Activated CD4-positive, alpha-beta T cell treated with anti-CD3 and anti-CD28 coated beads, Interleukin-2, amount 10 ng/mL, durations not matched to agents 7 days and 5 days (primary cell): ENCODE results near the gene PSMD5. TPM values are rescaled to one million over a fixed set of nuclear protein-coding genes. Genes with fewer than 3 reads are reported as not detected.

Experiments
- CTCF ChIA-PET: fragments of 350-600 bp; sonication (Branson Sonifier 250); formaldehyde crosslinking; loops from one replicate; lab custom pipeline; 2021; ENCODE audit warnings: antibody characterized with exemption; lab: Charles Lee
- POLR2A ChIA-PET: fragments of 350-600 bp; sonication (Branson Sonifier 250); formaldehyde crosslinking; loops from one replicate; lab custom pipeline; 2021; ENCODE audit warnings: antibody characterized with exemption; lab: Charles Lee
- DNase-seq: peaks from one replicate; pipeline ENCODE4 v3.0.0-alpha.2; 2020
- H3K27ac Mint-ChIP-seq: one replicate; pipeline ENCODE4 v1.8.0; 2021; ENCODE audit warnings: mild to moderate bottlenecking, moderate library complexity, mixed read lengths
- H3K27me3 Mint-ChIP-seq: one replicate; pipeline ENCODE4 v1.8.0; 2021; ENCODE audit warnings: mixed read lengths
- H3K36me3 Mint-ChIP-seq: one replicate; pipeline ENCODE4 v1.8.0; 2021; ENCODE audit warnings: low read depth, mixed read lengths
- H3K4me1 Mint-ChIP-seq: one replicate; pipeline ENCODE4 v1.8.0; 2021; ENCODE audit warnings: mixed read lengths
- H3K4me3 Mint-ChIP-seq: one replicate; pipeline ENCODE4 v1.8.0; 2021; ENCODE audit warnings: mild to moderate bottlenecking, moderate library complexity, mixed read lengths
- H3K9me3 Mint-ChIP-seq: one replicate; pipeline ENCODE4 v1.8.0; 2021; ENCODE audit warnings: mixed read lengths
- total RNA-seq, 2 experiments: library from RNA; stranded (reverse); gene quantifications; one replicate each; pipeline ENCODE4 v1.2.3, GENCODE V29; 2021

PSMD5 gene
- 10 to 100 TPM; 35.3 to 50.9 TPM for total RNA-seq

DNA sequence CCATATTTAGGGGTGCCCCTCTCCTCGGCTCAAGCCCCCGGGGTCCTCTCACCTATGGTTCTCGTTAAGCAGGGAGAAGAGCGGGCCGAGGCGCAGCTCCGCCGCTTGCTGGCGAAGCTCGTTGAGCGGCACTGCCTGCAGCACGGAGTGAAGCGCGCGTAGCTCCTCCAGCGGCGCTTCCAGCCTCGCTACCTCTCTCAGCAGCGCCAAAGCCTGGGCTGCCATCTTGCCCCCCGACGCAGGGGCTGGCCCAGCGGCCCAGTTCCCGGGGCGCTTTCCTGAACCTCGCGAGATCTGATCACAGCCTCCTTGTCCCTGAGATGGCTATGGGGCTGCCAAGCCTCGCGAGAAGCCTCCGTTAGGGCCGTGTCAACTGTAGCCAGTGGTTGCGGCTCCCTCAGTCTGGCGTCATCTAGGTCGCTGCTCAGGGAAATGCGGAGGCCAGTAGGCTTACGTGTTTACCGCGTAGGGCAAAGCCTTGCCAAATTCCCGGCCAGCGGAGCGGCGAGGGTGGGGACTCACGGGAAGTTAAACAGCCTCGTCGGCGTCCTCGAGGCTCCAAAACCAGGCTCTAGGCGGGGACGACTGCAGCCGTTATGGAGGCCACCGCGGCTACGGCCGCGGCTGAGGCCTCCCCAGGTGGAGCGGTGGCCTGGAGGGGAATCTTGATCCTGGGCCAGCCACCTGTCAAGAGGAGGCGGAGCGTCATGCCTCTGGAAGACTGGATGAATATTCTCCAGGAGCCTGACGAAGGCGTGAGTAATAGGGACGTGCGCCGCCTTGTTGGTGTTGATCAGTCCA, at the start of gene PSMD5:
TSS of gene PSMD5 (minus strand) at position 238 of the 801 bp plus-strand sequence. CDS start at position 225, 13 bp downstream.
- Mint-ChIP-seq H3K4me3 (peak within 1 kb of the TSS; percentile 95), H3K36me3 (peaks cover 65% of the 10 kb centered on the region), H3K27ac (peak within 1 kb of the TSS; percentile 98), H3K9me3 (no peaks in the 10 kb centered on the region), H3K4me1 (peaks cover 77% of the 10 kb centered on the region), H3K27me3 (no peaks in the 10 kb centered on the region)
- ChIA-PET CTCF (interaction anchor here (0.8 kb wide), 1 partner anchor 13 kb away, joined by 3 read pairs; no protein-coding TSS in a partner anchor), POLR2A (no interaction called here)
- peak; percentile 99 for DNase-seq

DNA sequence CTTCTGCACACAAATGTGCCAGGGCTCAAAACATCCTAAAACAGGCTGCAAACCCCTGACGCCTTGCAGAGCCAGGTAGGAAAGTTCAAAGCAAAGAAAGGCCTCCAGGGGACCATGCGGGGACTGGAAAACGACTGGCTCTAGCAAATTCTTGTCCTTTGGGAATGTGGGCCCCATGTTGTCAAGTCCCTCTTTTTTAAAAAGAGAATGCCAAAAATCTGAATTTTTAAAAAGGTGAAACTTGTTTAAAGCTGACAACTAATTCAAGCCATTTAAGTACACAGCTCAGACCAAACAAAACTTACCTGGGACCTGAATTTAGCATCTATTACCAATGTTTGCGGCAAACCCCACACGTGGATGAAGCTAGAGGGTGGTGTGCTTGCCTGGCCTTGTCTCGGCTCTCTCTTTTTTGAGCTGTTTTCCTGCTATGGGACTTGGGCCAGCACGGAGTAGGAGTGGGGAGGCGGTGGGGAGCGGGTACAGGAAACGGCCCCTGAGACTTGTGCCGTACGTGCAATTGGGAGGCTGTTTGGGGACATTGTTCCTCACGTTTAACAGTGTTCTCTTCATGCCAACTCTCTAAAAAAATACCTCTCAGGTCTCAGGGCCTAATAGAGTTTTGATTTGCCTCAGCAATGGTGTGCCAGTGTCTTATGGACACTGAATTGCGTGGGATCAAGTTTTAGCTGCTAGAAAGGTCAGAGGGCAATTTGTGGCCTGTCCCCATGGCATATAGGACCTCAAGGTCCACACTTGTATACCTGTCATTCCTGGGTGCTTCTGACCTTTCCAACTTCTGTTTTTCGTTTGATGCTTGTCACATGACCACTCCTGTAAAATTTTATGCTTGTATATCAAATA, 49.4 kb upstream of the PSMD5 start:
- Mint-ChIP-seq H3K27ac (peak overlapping the region; percentile 99), H3K27me3 (no peaks in the 10 kb centered on the region), H3K36me3 (peaks cover 19% of the 10 kb centered on the region), H3K9me3 (no peaks in the 10 kb centered on the region), H3K4me3 (peak overlapping the region; percentile 62), H3K4me1 (peaks cover 92% of the 10 kb centered on the region)
- ChIA-PET CTCF (interaction anchor here (1.0 to 2.6 kb wide), 9 partner anchors 8 to 137 kb away, joined by 3 to 12 read pairs (median 4); no protein-coding TSS in a partner anchor), POLR2A (interaction anchor here (0.6 to 2.4 kb wide), 5 partner anchors 14 to 39 kb away, joined by 4 to 11 read pairs (median 5); partner anchors contain the start of genes PHF19 and TRAF1)
- no peak for DNase-seq

DNA sequence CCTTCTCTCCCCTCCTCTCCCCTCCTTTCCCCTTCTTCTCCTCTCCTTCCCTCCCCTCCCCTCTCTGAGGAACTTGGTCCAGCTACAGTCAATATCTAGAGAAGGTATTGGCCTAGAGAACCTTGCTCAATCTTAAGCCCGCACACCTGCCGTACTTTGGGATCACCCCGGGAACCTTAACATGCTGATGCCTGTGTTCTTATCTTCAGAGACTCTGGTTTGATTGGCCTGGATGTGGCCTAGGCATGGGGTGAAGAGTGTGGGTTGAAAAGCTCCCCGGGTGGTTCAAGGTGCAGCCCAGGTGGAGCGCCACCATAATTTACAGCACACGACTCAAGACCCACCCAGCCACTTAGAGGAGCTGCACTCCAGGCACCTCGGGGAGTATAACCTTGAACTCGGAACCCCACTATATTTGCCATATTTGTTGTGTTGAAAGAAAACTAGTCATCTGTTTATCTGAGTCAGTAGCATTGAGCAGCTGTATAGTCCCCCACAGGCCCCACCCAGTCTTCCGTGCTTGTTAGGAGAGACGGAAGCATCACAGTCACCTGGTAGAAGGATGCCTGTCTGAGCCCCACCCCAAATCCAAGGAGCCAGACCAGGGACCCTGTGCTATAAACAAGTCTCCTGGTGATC, 48.6 kb upstream of the PSMD5 start:
- no peaks in the 10 kb centered on the region for H3K9me3 Mint-ChIP-seq
- CTCF ChIA-PET = interaction anchor here (1.0 to 2.6 kb wide), 5 partner anchors 8 to 35 kb away, joined by 4 to 12 read pairs (median 5); no protein-coding TSS in a partner anchor
- peaks cover 93% of the 10 kb centered on the region for H3K4me1 Mint-ChIP-seq
- POLR2A ChIA-PET = interaction anchor here (0.6 to 2.4 kb wide), 6 partner anchors 13 to 183 kb away, joined by 4 to 11 read pairs (median 5); partner anchors contain the start of genes PHF19 and TRAF1
- peak overlapping the region; percentile 62 for H3K4me3 Mint-ChIP-seq
- peak overlapping the region; percentile 99 for H3K27ac Mint-ChIP-seq
- peaks cover 15% of the 10 kb centered on the region for H3K36me3 Mint-ChIP-seq
- H3K27me3 Mint-ChIP-seq = no peaks in the 10 kb centered on the region
- peak; percentile 80 for DNase-seq

DNA sequence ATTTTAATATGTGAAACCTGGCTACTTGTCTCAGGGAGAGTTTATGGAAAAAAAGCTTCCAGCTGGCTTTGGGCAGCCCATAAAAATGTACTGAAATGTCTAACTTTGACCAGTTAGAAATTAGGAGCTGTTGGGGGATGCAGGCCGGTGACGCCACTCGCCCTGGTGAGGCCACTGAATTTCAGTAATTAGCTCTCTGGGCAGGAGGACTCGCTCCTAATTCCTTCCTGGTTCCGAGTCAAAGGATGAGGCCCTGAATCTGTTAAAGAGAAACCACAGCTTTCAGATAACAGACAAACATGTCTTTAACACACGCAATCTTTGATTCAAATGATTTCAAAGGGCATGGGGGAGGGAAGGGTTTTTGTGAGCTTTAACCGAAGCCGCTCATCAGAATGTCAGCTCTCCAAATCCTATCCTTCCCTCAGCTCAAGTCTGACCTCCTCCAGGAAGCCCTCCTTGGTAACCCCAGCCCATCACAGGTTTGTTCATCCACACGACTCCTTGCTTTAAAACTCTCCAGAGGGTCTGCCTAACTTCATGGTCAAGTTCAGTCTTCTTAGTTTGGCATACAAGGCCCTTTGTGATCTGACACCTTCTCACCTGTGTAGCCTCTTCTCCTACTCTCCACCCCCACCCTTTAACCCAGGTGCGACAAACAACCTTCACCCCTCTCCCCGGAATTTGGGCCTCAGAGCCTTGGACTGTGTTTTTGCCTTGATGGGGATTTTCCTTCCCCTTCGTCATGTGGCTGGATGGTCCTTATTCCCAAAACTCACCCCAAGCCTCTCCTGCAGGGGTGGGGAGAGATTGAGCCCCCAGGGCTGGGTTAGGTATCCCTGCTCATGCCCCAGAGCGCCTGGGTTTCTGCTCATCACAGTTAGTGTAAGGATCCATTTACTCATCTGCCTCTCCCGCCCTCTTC, 47.9 kb upstream of the PSMD5 start:
- H3K4me3 Mint-ChIP-seq = peak overlapping the region; percentile 62
- no peaks in the 10 kb centered on the region for H3K27me3 Mint-ChIP-seq
- peak; percentile 71 for DNase-seq
- POLR2A ChIA-PET = interaction anchor here (0.6 to 2.4 kb wide), 9 partner anchors 9 to 295 kb away, joined by 3 to 11 read pairs (median 4); partner anchors contain the start of genes PHF19 and TRAF1
- CTCF ChIA-PET = interaction anchor here (0.8 to 1.1 kb wide), 6 partner anchors 12 to 74 kb away, joined by 3 to 6 read pairs (median 3); no protein-coding TSS in a partner anchor
- H3K9me3 Mint-ChIP-seq = no peaks in the 10 kb centered on the region
- peaks cover 17% of the 10 kb centered on the region for H3K36me3 Mint-ChIP-seq
- peak overlapping the region; percentile 99 for H3K27ac Mint-ChIP-seq
- H3K4me1 Mint-ChIP-seq = peaks cover 94% of the 10 kb centered on the region

DNA sequence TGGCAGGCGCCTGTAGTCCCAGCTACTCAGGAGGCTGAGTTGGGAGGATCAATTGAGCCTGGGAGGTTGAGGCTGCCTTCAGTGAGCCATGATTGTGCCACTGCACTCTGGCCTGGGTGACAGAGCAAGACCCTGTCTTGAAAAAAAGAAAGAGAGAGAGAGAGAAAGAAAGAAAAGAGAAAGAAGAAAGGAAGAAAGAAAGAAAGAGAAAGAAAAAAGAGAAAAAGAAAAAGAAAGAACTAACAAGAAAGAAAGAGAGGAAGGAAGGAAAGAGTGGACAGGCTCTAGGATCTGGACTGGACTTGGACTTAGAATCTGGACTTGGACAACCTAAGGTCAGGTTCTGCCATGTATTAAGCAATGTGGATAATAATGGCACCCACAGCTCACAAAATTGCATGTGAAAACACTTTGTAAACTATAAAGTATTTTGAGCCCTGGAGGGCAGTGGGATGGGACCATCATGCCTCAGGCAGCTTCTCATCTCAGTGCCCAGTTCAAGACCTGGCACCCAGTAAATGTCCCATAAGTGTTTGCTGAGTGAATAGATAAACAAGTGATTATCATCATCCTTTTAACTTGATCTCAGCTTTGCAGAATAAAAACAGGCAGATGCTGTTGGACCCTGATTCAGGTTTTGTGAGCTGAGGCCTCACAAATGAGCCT, 47.0 kb upstream of the PSMD5 start:
- peak overlapping the region; percentile 62 for H3K4me3 Mint-ChIP-seq
- H3K4me1 Mint-ChIP-seq = peaks cover 89% of the 10 kb centered on the region
- H3K27me3 Mint-ChIP-seq = no peaks in the 10 kb centered on the region
- peak overlapping the region; percentile 99 for H3K27ac Mint-ChIP-seq
- ChIA-PET CTCF (interaction anchor here (0.6 to 1.2 kb wide), 9 partner anchors 9 to 75 kb away, joined by 3 to 6 read pairs (median 3); no protein-coding TSS in a partner anchor), POLR2A (interaction anchor here (0.6 to 1.9 kb wide), 4 partner anchors 13 to 296 kb away, joined by 3 to 5 read pairs (median 4); no protein-coding TSS in a partner anchor)
- no peak for DNase-seq
- H3K36me3 Mint-ChIP-seq = peaks cover 17% of the 10 kb centered on the region
- H3K9me3 Mint-ChIP-seq = no peaks in the 10 kb centered on the region

DNA sequence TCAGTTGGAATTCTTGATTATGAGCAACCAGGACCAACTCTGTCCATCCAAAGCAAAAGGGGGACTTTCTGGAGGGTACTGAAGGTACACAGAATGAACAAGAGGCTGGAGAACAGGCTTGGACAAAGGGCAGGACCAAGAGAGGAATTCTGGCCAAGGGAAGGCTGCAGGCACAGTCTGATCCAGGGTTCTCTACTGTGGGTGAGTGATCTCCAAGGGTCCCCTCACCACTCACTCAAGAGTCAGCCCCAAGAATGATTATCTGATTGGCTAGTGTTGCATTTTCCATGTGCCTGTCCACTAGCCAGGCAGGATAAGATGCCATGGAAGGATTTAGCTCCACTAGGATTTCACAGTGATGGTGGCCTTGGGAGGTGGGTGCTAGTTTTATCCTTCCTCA, 45.9 kb upstream of the PSMD5 start:
- Mint-ChIP-seq H3K4me3 (no peak overlapping the region), H3K4me1 (peaks cover 89% of the 10 kb centered on the region), H3K27me3 (no peaks in the 10 kb centered on the region), H3K27ac (peak overlapping the region; percentile 99), H3K36me3 (peaks cover 20% of the 10 kb centered on the region), H3K9me3 (no peaks in the 10 kb centered on the region)
- DNase-seq = no peak
- ChIA-PET CTCF (interaction anchor here (0.8 to 2.1 kb wide), 6 partner anchors 8 to 46 kb away, joined by 3 to 6 read pairs (median 4); no protein-coding TSS in a partner anchor), POLR2A (no interaction called here)

DNA sequence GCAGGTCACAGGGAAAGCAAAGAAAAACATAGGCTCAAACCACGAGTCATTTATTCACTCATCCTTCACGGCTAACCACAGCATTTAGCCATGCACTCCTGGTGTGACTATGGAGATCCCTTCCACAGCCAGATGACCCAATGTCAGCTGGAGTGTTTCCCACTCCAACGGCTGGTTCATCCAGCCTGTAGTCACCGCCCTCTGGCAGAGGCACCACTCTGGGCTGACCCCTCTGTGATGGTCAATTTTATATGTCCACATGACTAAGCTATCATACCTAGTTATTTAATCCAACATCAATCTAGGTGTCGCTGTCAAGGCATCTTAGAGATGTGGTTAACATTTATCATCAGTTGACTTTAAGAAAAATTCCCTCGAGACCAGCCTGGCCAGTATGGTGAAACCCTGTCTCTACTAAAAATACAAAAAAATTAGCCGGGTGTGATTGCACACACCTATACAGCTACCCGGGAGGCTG, 43.8 kb upstream of the PSMD5 start:
- DNase-seq = no peak
- H3K4me3 Mint-ChIP-seq = no peak overlapping the region
- peak overlapping the region; percentile 69 for H3K27ac Mint-ChIP-seq
- H3K4me1 Mint-ChIP-seq = peaks cover 84% of the 10 kb centered on the region
- no peaks in the 10 kb centered on the region for H3K27me3 Mint-ChIP-seq
- H3K36me3 Mint-ChIP-seq = peaks cover 16% of the 10 kb centered on the region
- CTCF ChIA-PET = interaction anchor here (1.1 to 3.3 kb wide), 5 partner anchors 9 to 41 kb away, joined by 3 to 18 read pairs (median 4); partner anchors contain the start of gene PHF19
- POLR2A ChIA-PET = no interaction called here
- no peaks in the 10 kb centered on the region for H3K9me3 Mint-ChIP-seq

DNA sequence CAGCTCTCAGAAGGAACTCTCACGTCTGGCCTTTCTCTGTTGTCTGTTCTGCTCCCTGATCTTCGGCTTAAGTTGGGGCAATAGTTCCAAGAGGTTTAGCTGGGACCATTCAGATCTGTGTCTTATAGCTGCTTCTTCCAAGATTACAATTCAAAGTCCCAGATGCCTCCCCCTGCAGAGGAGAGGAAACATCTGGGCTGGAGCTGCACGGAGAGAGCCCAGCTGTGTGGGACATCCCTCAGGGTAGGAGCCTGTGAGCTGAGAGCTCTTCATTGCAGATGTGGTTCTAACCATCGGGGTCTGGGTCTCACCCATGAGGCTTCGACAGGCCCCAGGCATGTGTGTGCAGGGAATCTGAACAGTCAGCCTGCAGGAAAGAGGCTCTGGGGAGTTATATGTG, 43.2 kb upstream of the PSMD5 start:
- H3K9me3 Mint-ChIP-seq = no peaks in the 10 kb centered on the region
- H3K27ac Mint-ChIP-seq = peak overlapping the region; percentile 59
- no peaks in the 10 kb centered on the region for H3K27me3 Mint-ChIP-seq
- peaks cover 84% of the 10 kb centered on the region for H3K4me1 Mint-ChIP-seq
- ChIA-PET POLR2A (no interaction called here), CTCF (interaction anchor here (0.7 to 3.3 kb wide), 5 partner anchors 9 to 42 kb away, joined by 3 to 18 read pairs (median 4); partner anchors contain the start of gene PHF19)
- no peak for DNase-seq
- no peak overlapping the region for H3K4me3 Mint-ChIP-seq
- peaks cover 16% of the 10 kb centered on the region for H3K36me3 Mint-ChIP-seq

DNA sequence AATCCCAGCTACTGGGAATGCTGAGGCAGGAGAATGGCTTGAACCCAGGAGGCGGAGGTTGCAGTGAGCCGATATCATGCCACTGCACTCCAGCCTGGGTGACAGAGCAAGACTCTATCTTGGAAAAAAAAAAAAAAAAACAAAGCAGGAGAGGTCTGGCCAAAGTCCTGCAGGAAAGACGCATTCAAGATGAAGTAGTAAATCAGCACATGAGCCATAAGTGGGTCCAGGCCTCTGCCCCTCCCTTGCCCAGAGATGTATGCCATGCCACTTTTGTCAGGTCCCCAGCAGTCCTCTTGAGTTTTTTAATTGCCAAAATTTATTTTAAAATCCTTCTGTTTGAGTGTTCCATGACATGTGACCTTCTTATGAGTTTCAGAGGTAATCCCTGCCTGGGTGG, 42.7 kb upstream of the PSMD5 start:
- Mint-ChIP-seq H3K27ac (no peak overlapping the region), H3K4me1 (peaks cover 84% of the 10 kb centered on the region), H3K27me3 (no peaks in the 10 kb centered on the region), H3K4me3 (no peak overlapping the region), H3K36me3 (peaks cover 16% of the 10 kb centered on the region), H3K9me3 (no peaks in the 10 kb centered on the region)
- POLR2A ChIA-PET = no interaction called here
- DNase-seq = no peak
- CTCF ChIA-PET = interaction anchor here (0.7 to 3.3 kb wide), 5 partner anchors 8 to 42 kb away, joined by 3 to 18 read pairs (median 4); partner anchors contain the start of gene PHF19

DNA sequence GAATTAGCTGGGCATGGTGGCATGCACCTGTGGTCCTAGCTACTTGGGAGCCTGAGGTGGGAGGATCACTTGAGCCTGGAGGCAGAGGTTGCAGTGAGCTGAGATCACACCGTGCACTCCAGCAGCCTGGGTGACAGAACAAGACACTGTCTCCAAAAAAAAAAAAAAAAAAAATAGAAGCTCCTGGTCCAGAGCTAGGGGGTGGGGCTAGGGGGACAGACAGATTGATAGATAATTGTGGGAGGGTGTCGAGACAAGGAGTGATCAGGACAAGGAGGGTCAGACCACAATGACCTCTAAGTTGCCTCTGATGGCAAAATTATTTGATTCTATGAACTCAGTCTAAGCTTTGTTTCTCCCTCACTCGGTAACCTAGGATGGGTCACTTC, 40.9 kb upstream of the PSMD5 start:
- CTCF ChIA-PET = interaction anchor here (0.6 to 2.4 kb wide), 9 partner anchors 9 to 255 kb away, joined by 3 to 12 read pairs (median 5); no protein-coding TSS in a partner anchor

More for the DNA sequence above, 40.9 kb upstream of the PSMD5 start:
- Mint-ChIP-seq H3K36me3 (peaks cover 19% of the 10 kb centered on the region), H3K27me3 (no peaks in the 10 kb centered on the region), H3K4me1 (peaks cover 84% of the 10 kb centered on the region), H3K9me3 (no peaks in the 10 kb centered on the region), H3K27ac (peak overlapping the region; percentile 3), H3K4me3 (no peak overlapping the region)
- POLR2A ChIA-PET = interaction anchor here (0.6 kb wide), 2 partner anchors 42 to 51 kb away, joined by 3 to 6 read pairs; no protein-coding TSS in a partner anchor
- DNase-seq = no peak
